ENCODE data around the gene NACAD.

DNA sequence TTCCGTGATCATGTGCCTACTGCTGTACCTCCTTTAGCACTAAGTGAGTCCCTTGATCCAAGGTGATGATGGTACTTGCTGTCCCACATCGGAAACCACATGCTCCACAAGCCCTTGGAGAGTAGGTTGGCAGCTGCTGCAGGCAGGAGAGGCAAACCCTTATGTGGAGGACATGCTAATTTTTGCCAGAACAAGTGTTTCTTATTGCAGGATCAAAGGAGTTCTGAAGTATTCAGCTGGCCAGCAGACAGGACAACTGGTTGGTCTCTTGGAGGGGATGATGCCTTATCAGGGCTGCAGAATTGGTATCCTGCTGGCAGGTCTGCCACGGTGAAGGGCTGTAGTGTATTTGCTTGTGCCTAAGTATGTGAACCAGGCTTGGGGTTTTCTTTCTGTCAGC is 36.8 kb downstream of the NACAD start:
- TF ChIP-seq, protein P1, sequence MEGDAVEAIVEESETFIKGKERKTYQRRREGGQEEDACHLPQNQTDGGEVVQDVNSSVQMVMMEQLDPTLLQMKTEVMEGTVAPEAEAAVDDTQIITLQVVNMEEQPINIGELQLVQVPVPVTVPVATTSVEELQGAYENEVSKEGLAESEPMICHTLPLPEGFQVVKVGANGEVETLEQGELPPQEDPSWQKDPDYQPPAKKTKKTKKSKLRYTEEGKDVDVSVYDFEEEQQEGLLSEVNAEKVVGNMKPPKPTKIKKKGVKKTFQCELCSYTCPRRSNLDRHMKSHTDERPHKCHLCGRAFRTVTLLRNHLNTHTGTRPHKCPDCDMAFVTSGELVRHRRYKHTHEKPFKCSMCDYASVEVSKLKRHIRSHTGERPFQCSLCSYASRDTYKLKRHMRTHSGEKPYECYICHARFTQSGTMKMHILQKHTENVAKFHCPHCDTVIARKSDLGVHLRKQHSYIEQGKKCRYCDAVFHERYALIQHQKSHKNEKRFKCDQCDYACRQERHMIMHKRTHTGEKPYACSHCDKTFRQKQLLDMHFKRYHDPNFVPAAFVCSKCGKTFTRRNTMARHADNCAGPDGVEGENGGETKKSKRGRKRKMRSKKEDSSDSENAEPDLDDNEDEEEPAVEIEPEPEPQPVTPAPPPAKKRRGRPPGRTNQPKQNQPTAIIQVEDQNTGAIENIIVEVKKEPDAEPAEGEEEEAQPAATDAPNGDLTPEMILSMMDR (IDR thresholded peaks at IDR 0.05; ENCODE audit: insufficient read depth, low read depth, low read length): no peak
- no peak for TF ChIP-seq EZH2 (IDR thresholded peaks at IDR 0.05; ENCODE audit: insufficient read depth, low read length)

All from astrocyte (in vitro differentiated cells and primary cell).